HG03460 (cell line): ENCODE data around the gene MMRN2.
"Not testable (repeated sequence)": the region's sequence is repeated elsewhere in the genome, so short reads cannot be mapped to it uniquely, and the experiment has no call there.

Experiments used
- ATAC-seq: cut with Tn5 transposase; IDR thresholded peaks from one replicate; pipeline ENCODE4 v1.9.1; 2021; ENCODE audit not compliant: unreplicated experiment

Gene MMRN2

DNA sequence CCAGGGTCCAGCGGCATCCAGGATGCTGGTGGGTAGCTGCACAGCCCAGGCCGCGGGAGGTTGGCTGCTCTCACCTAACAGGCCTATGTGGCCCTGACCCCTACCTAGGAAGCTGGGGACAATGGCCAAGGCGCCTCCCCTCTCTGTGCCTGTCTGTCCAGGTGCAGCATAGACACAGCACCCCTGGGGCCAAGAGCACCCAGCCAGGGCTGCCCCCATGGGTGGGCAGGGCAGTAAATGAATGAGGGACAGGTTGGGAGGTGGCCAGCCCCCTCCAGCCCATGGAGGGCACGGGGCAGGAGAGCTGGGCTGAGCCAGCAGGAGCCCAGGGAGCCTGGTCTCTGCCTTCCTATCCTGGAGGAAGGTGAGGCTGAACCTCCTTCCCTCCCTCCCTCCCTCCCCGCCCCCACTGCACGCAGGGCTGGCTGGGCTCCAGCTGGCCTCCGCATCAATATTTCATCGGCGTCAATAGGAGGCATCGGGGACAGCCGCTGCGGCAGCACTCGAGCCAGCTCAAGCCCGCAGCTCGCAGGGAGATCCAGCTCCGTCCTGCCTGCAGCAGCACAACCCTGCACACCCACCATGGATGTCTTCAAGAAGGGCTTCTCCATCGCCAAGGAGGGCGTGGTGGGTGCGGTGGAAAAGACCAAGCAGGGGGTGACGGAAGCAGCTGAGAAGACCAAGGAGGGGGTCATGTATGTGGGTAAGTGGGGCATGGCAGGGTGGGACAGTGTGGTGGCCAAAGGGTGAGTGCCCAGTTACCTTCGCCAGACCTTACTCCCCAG is 893 bp upstream of the MMRN2 start, which contains the start of gene SNCG:
Gene SNCG (plus strand): TSS at position 484 of the 785 bp plus-strand sequence. CDS start 99 bp downstream, at position 583.
- ATAC-seq: no peak

- ATAC-seq: no peak
Measured at GRCh38 chr10:86956848-86957448, 467 bp downstream of the MMRN2 start.

DNA sequence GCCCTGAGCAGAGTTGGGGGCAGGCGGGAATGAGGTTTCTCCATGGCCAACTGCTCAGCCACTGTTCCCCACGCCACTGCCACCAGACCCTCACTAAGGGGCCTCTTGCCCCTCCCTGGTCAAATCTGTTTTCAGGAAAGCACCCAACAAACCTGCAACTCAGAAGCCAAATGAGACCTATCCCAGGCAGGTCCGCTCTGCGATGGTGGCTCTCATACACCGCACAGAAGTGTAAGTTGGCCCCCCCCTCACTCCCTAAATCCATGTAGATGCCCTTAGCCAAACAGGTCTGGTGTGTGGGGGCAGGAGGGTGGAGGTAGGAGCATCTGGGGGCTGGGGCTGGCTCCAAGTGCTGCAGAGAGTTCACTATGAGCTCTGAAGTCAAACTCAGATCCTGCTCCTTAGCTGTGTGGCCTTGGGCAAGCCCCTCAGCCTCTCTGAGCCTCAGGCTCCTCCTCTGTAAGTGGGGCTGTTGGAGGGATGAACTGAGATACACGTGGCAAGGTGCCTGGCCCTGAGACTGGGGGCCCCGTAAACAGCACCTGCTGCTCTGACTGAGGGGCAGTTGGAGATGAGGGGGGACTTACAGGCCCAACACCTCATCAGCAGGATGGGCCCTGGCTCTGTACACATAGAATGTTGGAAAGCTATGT is 1.1 kb downstream of the MMRN2 start:
- no peak for ATAC-seq

- no peak for ATAC-seq
Measured at GRCh38 chr10:86955501-86956194, 1.8 kb downstream of the MMRN2 start.

- no peak for ATAC-seq
Measured at GRCh38 chr10:86954681-86955500, 2.5 kb downstream of the MMRN2 start.

DNA sequence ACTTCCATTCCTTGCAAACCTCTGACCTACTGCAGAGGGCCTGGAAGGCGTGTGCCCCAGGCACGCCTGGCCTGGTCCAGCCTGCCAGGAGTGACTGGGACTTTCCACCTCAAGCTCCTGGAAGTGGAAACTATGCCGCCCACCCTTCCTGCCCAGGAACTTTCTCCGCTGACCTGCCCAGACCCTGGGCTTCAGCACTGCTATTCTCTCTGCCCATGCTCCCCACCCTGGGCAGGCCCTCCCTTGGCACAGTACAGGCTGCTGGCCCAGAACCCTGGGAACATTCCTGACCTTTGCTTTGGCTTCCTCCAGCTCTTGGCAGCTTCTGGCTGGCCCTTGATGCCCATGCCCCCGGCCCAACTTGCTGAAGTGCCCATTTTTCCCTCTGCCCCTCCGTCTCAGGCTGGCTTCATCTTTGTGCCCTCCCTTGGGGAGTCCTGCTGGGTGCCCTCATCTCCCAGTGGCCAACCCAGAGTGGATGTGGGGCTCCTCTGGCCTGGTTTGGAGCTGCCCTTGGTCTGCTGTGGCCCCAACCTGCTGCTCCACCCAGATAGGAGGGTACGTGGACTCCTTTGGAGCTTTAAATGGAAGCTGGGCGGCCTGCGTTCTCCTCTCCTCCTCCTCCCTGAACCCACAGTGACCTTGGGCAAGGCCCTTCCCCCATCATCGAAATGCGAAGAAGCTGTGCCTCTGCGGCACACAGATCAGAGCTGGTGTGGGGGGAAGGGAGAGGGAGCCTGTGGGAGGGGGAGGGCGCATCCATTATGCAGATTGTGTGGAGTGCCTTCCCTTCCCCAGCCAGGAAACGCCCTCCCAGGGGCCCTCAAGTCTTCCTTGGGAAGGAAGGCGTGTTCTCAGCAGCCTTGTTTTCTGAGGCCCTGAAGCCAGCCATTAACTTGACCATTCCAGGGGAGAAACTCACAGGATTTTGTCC is 3.4 kb downstream of the MMRN2 start:
- no peak for ATAC-seq

- ATAC-seq: not testable (repeated sequence)
Measured at GRCh38 chr10:86952697-86953096, 4.7 kb downstream of the MMRN2 start.

GRCh38 chr10:86952106-86952505 is 5.3 kb downstream of the MMRN2 start:
- no peak for ATAC-seq

- no peak for ATAC-seq
Measured at GRCh38 chr10:86951184-86951761, 6.1 kb downstream of the MMRN2 start.

DNA sequence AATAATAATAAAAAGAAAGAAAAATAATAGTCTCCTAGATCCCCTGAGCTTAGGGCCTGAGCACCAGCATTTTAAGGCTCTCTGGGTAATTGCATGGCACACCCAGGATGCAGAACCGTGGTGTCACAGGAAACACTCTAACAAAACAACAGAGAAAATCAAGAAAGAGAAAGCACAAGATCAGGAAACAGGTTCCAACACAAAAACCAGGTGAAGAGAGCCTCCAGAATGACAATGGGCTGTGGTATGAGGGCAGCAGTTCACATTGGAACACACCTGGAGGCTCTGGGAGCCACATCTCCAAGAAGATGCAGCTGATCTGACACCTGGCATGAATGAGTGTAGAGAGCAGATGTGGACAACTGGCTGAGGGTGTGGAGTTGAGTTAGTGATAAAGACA is 7.1 kb downstream of the MMRN2 start:
- ATAC-seq: no peak

DNA sequence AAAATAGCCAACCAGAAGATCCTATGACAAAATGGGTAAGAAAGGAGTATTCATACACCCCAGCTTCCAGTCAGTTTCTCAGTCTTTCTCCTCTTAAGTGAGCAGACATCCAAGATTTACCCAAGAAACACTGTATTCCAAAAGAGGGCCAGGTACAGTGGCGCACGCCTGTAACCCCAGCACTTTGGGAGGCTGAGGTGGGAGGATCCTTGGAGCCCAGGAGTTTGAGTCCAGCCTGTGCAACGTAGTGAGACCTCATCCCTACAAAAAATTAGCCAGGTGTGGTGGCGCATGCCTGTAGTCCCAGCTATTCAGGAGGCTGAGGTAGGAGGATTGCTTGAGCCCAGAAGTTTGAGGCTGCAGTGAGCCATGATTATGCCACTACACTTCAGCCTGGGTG is 9.6 kb downstream of the MMRN2 start:
- ATAC-seq: not testable (repeated sequence)

GRCh38 chr10:86946213-86947155 is 10.9 kb downstream of the MMRN2 start:
- no peak for ATAC-seq

DNA sequence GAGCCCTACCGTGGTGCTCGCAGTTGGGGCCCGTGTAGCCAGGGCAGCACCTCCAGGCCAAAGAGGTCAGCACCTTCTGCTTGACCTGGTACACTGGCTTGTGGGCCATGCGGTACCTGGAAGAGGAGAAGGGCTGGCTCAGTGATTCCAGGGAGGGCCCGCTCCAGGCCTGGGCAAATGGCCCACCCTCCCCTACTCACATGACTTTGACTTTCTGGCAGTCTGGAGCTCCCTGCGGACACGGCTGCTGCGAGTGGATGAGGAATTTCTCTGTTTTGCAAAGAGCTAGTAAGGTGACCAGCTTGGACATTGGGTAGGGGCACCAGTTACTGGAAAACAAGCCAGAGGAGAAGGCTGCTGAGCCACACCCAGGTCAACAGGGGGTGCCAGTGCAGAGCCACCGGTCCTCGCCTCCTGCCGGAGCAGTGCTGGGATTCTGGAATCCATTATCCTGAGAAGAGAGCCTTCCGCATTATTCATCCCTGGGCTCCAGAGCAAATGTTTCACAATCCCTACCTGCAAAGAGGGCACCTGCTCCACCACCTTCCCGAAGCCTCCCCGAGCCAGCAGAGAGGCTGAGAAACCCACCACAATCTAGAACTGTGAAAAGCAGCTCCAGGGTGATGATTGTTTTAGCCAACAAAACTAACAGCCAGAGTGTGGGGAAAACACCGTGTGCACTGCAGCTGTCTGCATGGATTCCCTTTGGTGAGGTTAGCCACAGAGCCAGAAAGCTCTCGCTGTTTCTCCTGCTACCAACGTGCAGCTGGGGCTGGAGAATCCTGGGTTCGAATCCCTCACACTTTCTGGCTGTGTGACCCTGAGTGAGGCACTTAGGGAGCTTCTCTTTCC is 11.8 kb downstream of the MMRN2 start:
- ATAC-seq: no peak

DNA sequence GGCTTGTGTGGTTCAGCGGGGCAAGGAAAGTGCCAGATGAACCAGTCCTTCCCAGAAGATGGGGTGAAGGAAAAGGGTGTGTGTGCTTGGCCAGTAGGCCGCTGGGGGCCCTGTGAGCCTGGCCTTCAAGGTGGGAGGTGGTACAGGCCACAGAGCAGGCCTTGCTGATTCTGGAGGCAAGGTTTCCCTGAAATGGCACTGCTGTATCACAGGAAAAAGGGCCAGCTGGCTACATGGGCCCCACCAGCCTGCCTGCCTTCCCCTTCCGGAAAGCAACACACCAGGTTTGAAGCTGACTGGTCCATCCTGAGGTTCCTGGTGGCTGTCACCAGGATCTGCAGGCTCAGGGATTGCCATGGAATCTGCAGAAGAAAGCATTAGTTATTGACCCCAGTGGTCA is 12.5 kb downstream of the MMRN2 start:
- ATAC-seq: no peak

DNA sequence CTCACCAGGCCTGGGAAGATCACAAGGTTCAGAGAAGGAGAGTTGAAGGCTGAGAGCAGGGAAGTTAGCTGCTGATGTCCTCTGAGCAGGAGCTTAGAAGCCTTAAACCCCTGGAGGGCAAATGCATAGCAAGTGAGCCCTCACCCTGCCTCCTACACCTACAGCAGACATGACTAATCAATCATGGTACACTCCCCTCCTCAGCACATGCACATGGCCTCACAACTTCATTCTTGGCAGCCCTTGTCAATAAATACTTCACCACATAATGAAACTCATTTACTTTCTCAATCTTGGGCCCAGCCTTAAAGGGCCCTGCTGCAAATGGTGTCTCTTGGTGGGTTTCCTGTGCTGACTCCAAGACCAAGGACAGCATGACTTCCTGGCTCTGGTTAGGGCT is 12.9 kb downstream of the MMRN2 start:
- ATAC-seq: no peak

DNA sequence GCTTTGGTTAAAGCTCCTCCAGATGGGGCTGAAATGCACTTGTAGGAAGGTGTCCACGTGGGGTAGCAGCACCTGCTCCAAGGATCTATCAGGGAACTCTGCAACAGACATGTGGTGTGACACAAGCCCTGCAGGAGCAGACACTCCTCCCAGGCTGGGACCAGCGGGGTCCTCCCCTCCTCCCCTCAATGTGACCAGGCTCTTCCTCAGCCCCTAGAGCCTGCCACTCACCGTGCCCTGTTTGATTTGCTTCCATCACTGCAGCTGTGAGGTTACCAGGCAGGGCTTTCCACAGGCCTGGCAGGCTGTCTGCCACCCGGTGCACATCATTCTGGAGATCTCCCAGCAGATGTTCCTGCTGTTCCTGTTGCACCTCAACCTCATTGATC is 13.4 kb downstream of the MMRN2 start:
- no peak for ATAC-seq

- no peak for ATAC-seq
Measured at GRCh38 chr10:86943316-86944030, 13.9 kb downstream of the MMRN2 start.
